A549 (cell line): ENCODE data around the gene CLN6. TPM values are rescaled to one million over a fixed set of nuclear protein-coding genes. Genes with fewer than 3 reads are reported as not detected.

ENCODE experiments used
- ATAC-seq, 2 experiments: fragments of 200-7000 bp in 1 of 2; fragments of >200 bp in 1 of 2; cut with Nextera tagmentation in 1 of 2; cut with Tn5 transposase in 1 of 2; 3 replicates each; pipeline versions ENCODE4 v1.8.0 to v1.9.1; 2018 to 2020; ENCODE audit warnings: mild to moderate bottlenecking in 1 of 2, moderate library complexity in 1 of 2
- CTCF ChIA-PET: fragments of 300-600 bp; sonication (Branson Sonifier 250); formaldehyde crosslinking; extraction: SDS; loops from one replicate; lab custom pipeline; 2021; ENCODE audit warnings: antibody characterized with exemption, inconsistent platforms; lab: Yijun Ruan, JAX
- POLR2A ChIA-PET: fragments of 350-600 bp; formaldehyde crosslinking; extraction: SDS; loops from one replicate; lab custom pipeline; 2021; ENCODE audit warnings: antibody characterized with exemption, inconsistent platforms; lab: Yijun Ruan, JAX
- DNase-seq, 2 experiments: peaks; one replicate each; pipeline versions ENCODE4 v3.0.0 to v3.0.0-alpha.2; 2011 to 2016; ENCODE audit warnings: low read depth in 1 of 2, low spot score in 1 of 2
- FAIRE-seq: peaks from 2 replicates; lab custom pipeline; 2011; peaks lifted over from hg19 to GRCh38; lab: Jason Lieb, UNC
- H3K27ac ChIP-seq, 2 experiments: fragments of >200 bp; sonication (Bioruptor Twin); formaldehyde crosslinking; 3 replicates each; pipeline ENCODE4 v1.5.1; 2016 to 2017
- H3K4me1 ChIP-seq: fragments of >200 bp; sonication (Bioruptor Twin); formaldehyde crosslinking; 3 replicates; pipeline ENCODE4 v1.6.1; 2016
- H3K4me2 ChIP-seq: fragments of >200 bp; sonication (Bioruptor Twin); formaldehyde crosslinking; 3 replicates; pipeline ENCODE4 v1.6.1; 2016
- H3K4me3 ChIP-seq: fragments of >200 bp; sonication (Bioruptor Twin); formaldehyde crosslinking; 3 replicates; pipeline ENCODE4 v1.5.1; 2016
- H3K9me3 ChIP-seq: fragments of >200 bp; sonication (Bioruptor Twin); formaldehyde crosslinking; 3 replicates; pipeline ENCODE4 v1.6.1; 2016
- BCL3 ChIP-seq: fragments of >200 bp; sonication (Bioruptor Twin); formaldehyde crosslinking; IDR thresholded peaks from 3 replicates; pipeline ENCODE4 v1.6.1; 2016
- BHLHE40 ChIP-seq: IDR thresholded peaks from 2 replicates; pipeline ENCODE4 v1.6.1; 2012; ENCODE audit warnings: low read depth, low read length, inconsistent platforms
- CBX2 ChIP-seq: fragments of 200-600 bp; sonication (generic); IDR thresholded peaks from 2 replicates; pipeline ENCODE4 v1.6.1; 2016; ENCODE audit warnings: low read depth, mild to moderate bottlenecking, borderline replicate concordance
- CBX8 ChIP-seq: fragments of 200-600 bp; sonication (generic); IDR thresholded peaks from 2 replicates; pipeline ENCODE4 v1.6.1; 2016
- CHD4 ChIP-seq: fragments of 200-600 bp; sonication (generic); IDR thresholded peaks from 2 replicates; pipeline ENCODE4 v1.6.1; 2016; ENCODE audit warnings: antibody characterized with exemption, mild to moderate bottlenecking, borderline replicate concordance
- EHF ChIP-seq: fragments of 250-450 bp; sonication (Bioruptor Pico); IDR thresholded peaks from 2 replicates; pipeline ENCODE4 v1.5.0; 2020; ENCODE audit warnings: mild to moderate bottlenecking
- FOXS1 ChIP-seq: fragments of 250-450 bp; sonication (Bioruptor Pico); IDR thresholded peaks from 2 replicates; pipeline ENCODE4 v1.5.0; 2020; ENCODE audit warnings: mild to moderate bottlenecking, moderate library complexity
- GATA3 ChIP-seq: IDR thresholded peaks from 2 replicates; pipeline ENCODE4 v1.6.1; 2012; ENCODE audit warnings: borderline replicate concordance
- HDAC2 ChIP-seq: fragments of 200-600 bp; sonication (generic); IDR thresholded peaks from 2 replicates; pipeline ENCODE4 v1.6.1; 2016
- HES2 ChIP-seq: fragments of >200 bp; sonication (Bioruptor Twin); formaldehyde crosslinking; IDR thresholded peaks from 2 replicates; pipeline ENCODE4 v1.6.1; 2016
- HMGXB4 ChIP-seq: fragments of 250-450 bp; sonication (Bioruptor Pico); IDR thresholded peaks from 2 replicates; pipeline ENCODE4 v1.5.0; 2021; ENCODE audit warnings: mild to moderate bottlenecking, moderate library complexity, borderline replicate concordance
- HOXB5 ChIP-seq: fragments of 250-450 bp; sonication (Bioruptor Pico); IDR thresholded peaks from 2 replicates; pipeline ENCODE4 v1.5.0; 2020; ENCODE audit warnings: mild to moderate bottlenecking, moderate library complexity
- MAFK ChIP-seq: fragments of 450-650 bp; IDR thresholded peaks from 2 replicates; pipeline ENCODE4 v1.6.1; 2014; ENCODE audit not compliant: partially characterized antibody
- NPAS2 ChIP-seq: fragments of 250-450 bp; sonication (Bioruptor Pico); IDR thresholded peaks from 2 replicates; pipeline ENCODE4 v1.8.0; 2022; ENCODE audit warnings: mild to moderate bottlenecking, moderate library complexity, borderline replicate concordance
- PBX3 ChIP-seq: IDR thresholded peaks from 2 replicates; pipeline ENCODE4 v1.6.1; 2012
- POLR2A ChIP-seq: IDR thresholded peaks from 2 replicates; pipeline ENCODE4 v1.6.1; 2012; ENCODE audit warnings: mild to moderate bottlenecking, low read length
- RAD21 ChIP-seq, 2 experiments: fragments of >200 bp in 1 of 2; sonication (Bioruptor Twin) in 1 of 2; formaldehyde crosslinking in 1 of 2; IDR thresholded peaks in 1 of 2; conservative IDR thresholded peaks in 1 of 2; 2 replicates in 1 of 2; 3 replicates in 1 of 2; pipeline ENCODE4 v1.6.1; 2012 to 2018; ENCODE audit warnings: inconsistent platforms in 1 of 2
- RARB ChIP-seq: fragments of 250-450 bp; sonication (Bioruptor Pico); IDR thresholded peaks from 2 replicates; pipeline ENCODE4 v1.8.0; 2021; ENCODE audit warnings: mild to moderate bottlenecking, moderate library complexity
- REST ChIP-seq: fragments of 200-600 bp; sonication (generic); IDR thresholded peaks from 2 replicates; pipeline ENCODE4 v1.6.1; 2016; ENCODE audit warnings: antibody characterized with exemption, mild to moderate bottlenecking, moderate library complexity
- RNF2 ChIP-seq: fragments of 200-600 bp; sonication (generic); IDR thresholded peaks from 2 replicates; pipeline ENCODE4 v1.6.1; 2016; ENCODE audit warnings: low read depth, mild to moderate bottlenecking, antibody characterized with exemption, moderate library complexity, borderline replicate concordance
- ZFP36 ChIP-seq: fragments of 450-650 bp; IDR thresholded peaks from 2 replicates; pipeline ENCODE4 v1.6.1; 2014; ENCODE audit warnings: borderline replicate concordance; ENCODE audit not compliant: partially characterized antibody
- WGBS: methylation state at CpG from one replicate; pipeline ENCODE4 v1.1.6; 2017; ENCODE audit errors: missing lambda C conversion rate; 5-methylcytosine and 5-hydroxymethylcytosine counted together
- polyA plus RNA-seq, 4 experiments: library from polyadenylated mRNA; depleted of rRNA in 3 of 4; stranded (reverse); fragments of >200 nt; fragmentation: RNase III in 1 of 4; extraction: RNeasy Plus Mini Kit Qiagen cat#74134 plus additional on column Dnase treatment in 1 of 4; gene quantifications; 2 replicates in 3 of 4; 3 replicates in 1 of 4; pipeline ENCODE4 v1.2.3, GENCODE V29; 2011 to 2017

CLN6 gene
- polyA plus RNA-seq, 2 of the 4 experiments (the other 2 are of a cell fraction) = 47.5 to 69.7 TPM

GRCh38 chr15:68163191-68163590, 66.3 kb downstream of the CLN6 start:
- Histone ChIP-seq H3K4me1 (no peaks in the 10 kb centered on the region), H3K4me2 (no peak overlapping the region), H3K4me3 (no peak overlapping the region), H3K9me3 (no peaks in the 10 kb centered on the region), H3K27ac (no peak overlapping the region)
- POLR2A ChIA-PET = no interaction called here
- no peak for ATAC-seq
- DNase-seq = no peak
- no peak for FAIRE-seq
- TF ChIP-seq ZFP36 (no peak), FOXS1 (no peak), NPAS2 (CRISPR knock-in tag) (no peak), CBX2 (no peak), GATA3 (no peak), RAD21 (conservative IDR thresholded peaks at IDR 0.05 in 1 of 2, IDR thresholded peaks at IDR 0.05 in 1 of 2) (no peak), CBX8 (no peak), POLR2A (no peak), RNF2 (no peak), HDAC2 (no peak), CHD4 (no peak), BCL3 (no peak)
- CTCF ChIA-PET = interaction anchor here (0.9 to 4.9 kb wide), 5 partner anchors 11 to 301 kb away, joined by 4 to 47 read pairs (median 6); no protein-coding TSS in a partner anchor

- Histone ChIP-seq H3K4me3 (no peak overlapping the region), H3K9me3 (no peaks in the 10 kb centered on the region), H3K4me2 (no peak overlapping the region), H3K4me1 (peaks cover 4% of the 10 kb centered on the region; the same call in 1 of the 3 replicates)
- CTCF ChIA-PET = interaction anchor here (0.5 to 10.2 kb wide), 6 partner anchors 14 to 715 kb away, joined by 3 to 206 read pairs (median 4); no protein-coding TSS in a partner anchor
- 71% methylated on average over 3 of the region's 3 CpGs for WGBS
- POLR2A ChIA-PET = no interaction called here
- no peak for DNase-seq
- TF ChIP-seq MAFK = peak; percentile 6
- no peak for TF ChIP-seq HMGXB4
- TF ChIP-seq, all 56 proteins: peak for 1
- ATAC-seq = no peak
- H3K27ac ChIP-seq = no peak overlapping the region
- FAIRE-seq = peak; percentile 7
Observed at GRCh38 chr15:68158046-68158628, 71.4 kb downstream of the CLN6 start.

- Histone ChIP-seq H3K27ac (no peak overlapping the region), H3K4me2 (no peak overlapping the region), H3K4me1 (peaks cover 4% of the 10 kb centered on the region; the same call in 1 of the 3 replicates), H3K4me3 (no peak overlapping the region), H3K9me3 (no peaks in the 10 kb centered on the region)
- POLR2A ChIA-PET = interaction anchor here (1.0 kb wide), 1 partner anchor 103 kb away, joined by 8 read pairs; the partner anchor contains the start of gene PIAS1
- CTCF ChIA-PET = interaction anchor here (0.6 to 10.2 kb wide), 8 partner anchors 11 to 303 kb away, joined by 3 to 206 read pairs (median 3); partner anchors contain the start of gene PIAS1
- WGBS = 57% methylated on average over 1 of the region's 1 CpG
- DNase-seq (no peak), ATAC-seq (no peak; a peak in 1 of 6 replicates), FAIRE-seq (no peak)
- TF ChIP-seq BHLHE40 = no peak
- TF ChIP-seq HOXB5 (CRISPR knock-in tag) = no peak
- TF ChIP-seq RARB (CRISPR knock-in tag) = no peak
- TF ChIP-seq HMGXB4 = no peak
- TF ChIP-seq BCL3 = no peak
- no peak for TF ChIP-seq PBX3
- TF ChIP-seq EHF (CRISPR knock-in tag) = no peak
- no peak for TF ChIP-seq CBX8
- no peak for TF ChIP-seq HES2
- TF ChIP-seq REST = no peak
Observed at GRCh38 chr15:68157074-68157473, 72.5 kb downstream of the CLN6 start.
